Tibial nerve (tissue), 4 donors: ENCODE results near the gene CFAP221. TPM values are rescaled to one million over a fixed set of nuclear protein-coding genes. Genes with fewer than 3 reads are reported as not detected.
A peak's percentile ranks its signal among the peaks of the same experiment; 100 is the strongest.

Experiments
- DNase-seq, 2 donors: peaks; one replicate each; pipeline ENCODE4 v3.0.0-alpha.2; 2019; ENCODE audit warnings: low spot score in 2 of 2
- H3K27ac ChIP-seq, 4 donors: fragments of 200-600 bp; sonication (generic) in 3 of 4; one replicate each; pipeline ENCODE4 v1.5.1; 2017 to 2019; ENCODE audit warnings: mild to moderate bottlenecking in 1 of 4
- H3K27me3 ChIP-seq, 2 donors: fragments of 200-600 bp; sonication (generic) in 1 of 2; one replicate each; pipeline versions ENCODE4 v1.5.1 to v1.6.0; 2017 to 2019
- H3K36me3 ChIP-seq, 3 donors: fragments of 200-600 bp; sonication (generic); one replicate each; pipeline ENCODE4 v1.5.1; 2018 to 2019
- H3K4me1 ChIP-seq, 4 donors: fragments of 200-600 bp; sonication (generic) in 3 of 4; one replicate each; pipeline ENCODE4 v1.5.1; 2017 to 2019
- H3K4me3 ChIP-seq, 4 donors: fragments of 200-600 bp; sonication (generic) in 3 of 4; one replicate each; pipeline ENCODE4 v1.5.1; 2017 to 2019; ENCODE audit warnings: mild to moderate bottlenecking in 1 of 4, moderate library complexity in 1 of 4
- H3K9me3 ChIP-seq, 4 donors: fragments of 200-600 bp; sonication (generic) in 3 of 4; one replicate each; pipeline ENCODE4 v1.5.1; 2017 to 2019
- EP300 ChIP-seq, 2 donors: sonication (generic); formaldehyde crosslinking; IDR thresholded peaks; one replicate each; pipeline ENCODE4 v1.6.1; 2017; ENCODE audit warnings: antibody characterized with exemption in 2 of 2, mild to moderate bottlenecking in 1 of 2
- POLR2A ChIP-seq, 2 donors: fragments of 450-650 bp; IDR thresholded peaks; one replicate each; pipeline ENCODE4 v1.6.1; 2017; ENCODE audit warnings: antibody characterized with exemption in 2 of 2, mild to moderate bottlenecking in 2 of 2, moderate library complexity in 2 of 2
- WGBS, 2 donors: methylation state at CpG; one replicate each; pipeline ENCODE4 v1.1.5; 2018; 5-methylcytosine and 5-hydroxymethylcytosine counted together
- total RNA-seq, 4 donors: library from RNA; depleted of rRNA; stranded (reverse); fragments of >200 nt; gene quantifications; one replicate each; pipeline ENCODE4 v1.1.0, GENCODE V29; 2016
- TF ChIP-seq, protein P1 (sequence below), 5 experiments: fragments of 200-600 bp in 3 of 5; fragments of 450-650 bp in 2 of 5; sonication (generic) in 3 of 5; IDR thresholded peaks; one replicate each; pipeline ENCODE4 v1.5.1; 2016 to 2019; ENCODE audit warnings: antibody characterized with exemption in 5 of 5, mild to moderate bottlenecking in 3 of 5, moderate library complexity in 2 of 5

The CFAP221 gene
- total RNA-seq: 1 to 10 TPM in 1 of 4 donors, under 1 TPM in 2, not detected in 1; 0.30 to 1.7 (median 0.42) TPM

DNA sequence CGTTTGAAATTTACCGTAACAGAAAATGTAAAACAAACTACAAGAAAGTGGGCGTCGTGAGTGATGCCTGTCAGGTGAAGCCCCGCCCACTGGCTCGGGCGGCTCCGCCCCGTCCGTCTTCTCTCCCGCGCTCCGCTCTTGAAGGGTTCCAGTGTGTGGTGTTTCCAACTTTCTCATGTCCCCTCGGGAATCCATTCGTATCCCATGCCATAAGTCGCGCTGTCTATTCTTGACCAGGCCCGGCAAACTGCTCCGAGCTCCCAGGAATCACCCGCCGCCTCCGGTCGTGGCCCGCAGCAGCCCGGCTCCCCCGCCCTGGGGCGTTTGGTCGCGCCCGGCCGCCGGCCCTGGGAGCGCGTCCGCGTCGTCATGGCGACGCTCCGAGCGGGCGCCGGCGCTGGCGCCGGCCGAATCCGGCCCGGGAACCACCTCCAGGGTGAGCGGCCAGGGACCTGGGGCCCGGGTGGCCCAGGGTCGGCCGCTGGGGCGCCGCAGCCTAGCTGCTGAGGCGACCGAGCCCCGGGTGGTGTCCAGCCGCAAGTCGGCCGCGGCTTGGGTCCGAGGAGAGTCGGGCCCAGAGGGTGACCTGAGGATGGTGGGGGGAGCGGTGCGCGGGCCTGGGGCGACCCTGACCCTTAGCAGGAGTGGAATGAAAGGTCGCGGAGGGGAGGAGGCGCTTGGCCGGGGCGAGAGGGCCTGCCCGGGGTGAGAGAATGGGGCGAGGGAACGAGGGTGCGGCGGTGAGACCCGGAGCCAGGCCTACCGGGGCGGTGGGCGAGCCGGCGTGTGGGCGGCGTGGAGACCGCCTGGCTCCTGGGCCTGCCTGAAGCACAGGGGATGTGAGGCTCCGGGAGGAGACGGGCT, at the start of gene CFAP221:
Gene CFAP221 (plus strand): TSS at position 375 of the 864 bp plus-strand sequence. CDS start 1,683 bp downstream, outside the sequence.
- no peak for TF ChIP-seq EP300 (IDR thresholded peaks at IDR 0.05)
- TF ChIP-seq, protein P1, sequence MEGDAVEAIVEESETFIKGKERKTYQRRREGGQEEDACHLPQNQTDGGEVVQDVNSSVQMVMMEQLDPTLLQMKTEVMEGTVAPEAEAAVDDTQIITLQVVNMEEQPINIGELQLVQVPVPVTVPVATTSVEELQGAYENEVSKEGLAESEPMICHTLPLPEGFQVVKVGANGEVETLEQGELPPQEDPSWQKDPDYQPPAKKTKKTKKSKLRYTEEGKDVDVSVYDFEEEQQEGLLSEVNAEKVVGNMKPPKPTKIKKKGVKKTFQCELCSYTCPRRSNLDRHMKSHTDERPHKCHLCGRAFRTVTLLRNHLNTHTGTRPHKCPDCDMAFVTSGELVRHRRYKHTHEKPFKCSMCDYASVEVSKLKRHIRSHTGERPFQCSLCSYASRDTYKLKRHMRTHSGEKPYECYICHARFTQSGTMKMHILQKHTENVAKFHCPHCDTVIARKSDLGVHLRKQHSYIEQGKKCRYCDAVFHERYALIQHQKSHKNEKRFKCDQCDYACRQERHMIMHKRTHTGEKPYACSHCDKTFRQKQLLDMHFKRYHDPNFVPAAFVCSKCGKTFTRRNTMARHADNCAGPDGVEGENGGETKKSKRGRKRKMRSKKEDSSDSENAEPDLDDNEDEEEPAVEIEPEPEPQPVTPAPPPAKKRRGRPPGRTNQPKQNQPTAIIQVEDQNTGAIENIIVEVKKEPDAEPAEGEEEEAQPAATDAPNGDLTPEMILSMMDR (IDR thresholded peaks at IDR 0.05): peak in 1 of 5 experiments; percentile 23
- no peaks in the 10 kb centered on the region for H3K9me3 ChIP-seq
- no peaks in the 10 kb centered on the region for H3K36me3 ChIP-seq
- DNase-seq: peak in 1 of 2 donors; percentile 34
- WGBS, 2 donors: 4 to 6% methylated on average over 62 to 82 of the region's 89 CpGs
- peaks cover 0 to 38% of the 10 kb centered on the region in 2 donors for H3K27me3 ChIP-seq
- peak within 1 kb of the TSS in 1 of 4 donors; percentile 16 for H3K27ac ChIP-seq
- peak within 1 kb of the TSS; percentile 23 to 62 (median 42) for H3K4me3 ChIP-seq
- peaks cover 0 to 12% (median 2%) of the 10 kb centered on the region in 4 donors for H3K4me1 ChIP-seq

DNA sequence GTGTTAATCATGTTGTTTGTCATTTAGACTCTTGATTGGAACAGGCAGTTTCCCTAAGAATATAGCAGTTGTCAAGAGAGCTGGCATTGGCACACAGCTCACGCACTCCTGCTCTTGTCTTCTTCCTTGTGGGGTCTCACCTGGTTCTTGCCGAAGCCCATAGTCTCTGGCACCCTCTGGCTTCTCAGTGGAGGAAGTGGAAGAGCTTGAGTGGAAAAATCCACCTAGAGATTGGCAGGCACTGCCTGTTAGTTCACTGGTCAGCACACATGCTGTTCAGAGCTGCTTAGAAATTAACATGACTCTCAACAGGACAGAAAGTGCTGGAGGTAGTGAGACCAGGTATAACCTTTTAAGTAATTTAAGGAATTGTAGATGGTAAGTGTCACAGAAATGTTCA, 48.3 kb upstream of the CFAP221 start:
- 69 to 91% methylated on average over 2 of the region's 2 CpGs for WGBS, 2 donors
- Histone ChIP-seq H3K36me3 (no peaks in the 10 kb centered on the region), H3K9me3 (peaks cover 0 to 27% (median 0%) of the 10 kb centered on the region in 4 donors), H3K27me3 (peaks cover 0 to 7% of the 10 kb centered on the region in 2 donors), H3K27ac (no peak overlapping the region), H3K4me1 (no peaks in the 10 kb centered on the region), H3K4me3 (no peak overlapping the region)
- no peak for DNase-seq
- TF ChIP-seq POLR2A (IDR thresholded peaks at IDR 0.05): no peak
- TF ChIP-seq, protein P1 (IDR thresholded peaks at IDR 0.05): no peak
- TF ChIP-seq EP300 (IDR thresholded peaks at IDR 0.05): no peak

DNA sequence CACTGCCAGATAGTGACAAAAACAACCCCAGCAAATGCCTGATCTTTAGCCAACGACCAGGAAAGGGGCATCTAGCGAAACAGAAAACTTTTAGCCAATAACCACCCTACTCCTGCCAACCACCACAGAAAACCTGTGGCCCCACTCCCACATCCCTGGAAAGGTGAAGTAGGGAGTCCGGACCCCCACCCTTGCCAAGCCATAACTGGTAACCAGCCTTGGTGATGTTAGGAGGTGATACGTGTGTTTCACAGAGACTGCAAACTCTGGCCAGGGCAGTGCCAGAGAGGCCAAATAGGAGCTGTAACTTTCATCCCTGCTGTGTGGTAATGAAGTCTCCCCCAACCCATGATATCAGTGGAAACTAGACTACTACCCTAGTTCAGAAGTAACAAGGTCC, 47.6 kb upstream of the CFAP221 start:
- TF ChIP-seq EP300 (IDR thresholded peaks at IDR 0.05): no peak
- TF ChIP-seq, protein P1 (IDR thresholded peaks at IDR 0.05): no peak
- no peak for TF ChIP-seq POLR2A (IDR thresholded peaks at IDR 0.05)
- Histone ChIP-seq H3K36me3 (no peaks in the 10 kb centered on the region), H3K4me1 (no peaks in the 10 kb centered on the region), H3K4me3 (no peak overlapping the region), H3K9me3 (peaks cover 0 to 34% (median 0%) of the 10 kb centered on the region in 4 donors), H3K27me3 (peaks cover 0 to 7% of the 10 kb centered on the region in 2 donors), H3K27ac (no peak overlapping the region)
- WGBS, 2 donors: 69 to 77% methylated on average over 4 of the region's 4 CpGs
- no peak for DNase-seq

DNA sequence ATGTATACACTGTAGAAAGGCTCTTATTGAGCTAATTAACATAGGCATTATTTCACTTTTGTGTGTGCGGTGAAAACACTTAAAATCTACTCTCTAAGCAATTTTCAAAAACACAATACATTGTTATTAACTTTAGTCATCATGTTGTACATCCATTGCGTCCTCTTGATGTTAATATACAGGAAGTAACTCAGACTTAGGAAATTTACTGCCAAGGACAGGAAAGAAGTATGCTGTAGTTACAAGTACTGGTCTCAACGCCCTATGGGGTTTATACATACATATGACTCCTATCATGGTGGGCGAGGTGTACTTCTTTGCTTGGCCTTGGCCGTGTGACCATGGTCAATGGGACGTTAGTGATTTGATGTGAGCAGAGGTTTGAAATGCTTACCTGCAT, 35.5 kb upstream of the CFAP221 start:
- TF ChIP-seq EP300 (IDR thresholded peaks at IDR 0.05) (no peak), POLR2A (IDR thresholded peaks at IDR 0.05) (no peak)
- TF ChIP-seq, protein P1 (IDR thresholded peaks at IDR 0.05): no peak
- no peak overlapping the region for H3K4me3 ChIP-seq

DNA sequence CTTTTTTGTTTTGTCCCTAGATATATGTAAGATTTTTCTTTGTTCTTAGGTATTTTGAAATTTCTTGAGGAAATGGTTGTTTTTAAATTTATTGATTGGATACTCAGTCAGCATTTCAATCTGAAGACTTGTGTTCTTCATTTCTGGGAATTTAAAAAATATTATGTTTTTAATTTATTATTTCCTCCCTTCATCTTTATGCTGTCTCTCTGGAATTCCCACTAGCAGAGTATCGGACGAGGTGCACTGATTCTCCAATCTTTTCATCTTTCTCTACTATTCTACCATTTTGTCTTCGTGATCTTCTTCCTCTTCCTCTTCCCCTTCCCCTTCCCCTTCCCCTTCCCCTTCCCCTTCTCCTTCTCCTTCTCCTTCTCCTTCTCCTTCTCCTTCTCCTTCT, 32.3 kb upstream of the CFAP221 start:
- Histone ChIP-seq H3K9me3 (peaks cover 0 to 6% (median 0%) of the 10 kb centered on the region in 4 donors), H3K4me1 (no peaks in the 10 kb centered on the region), H3K27ac (no peak overlapping the region), H3K4me3 (no peak overlapping the region), H3K36me3 (no peaks in the 10 kb centered on the region), H3K27me3 (no peaks in the 10 kb centered on the region)
- no peak for TF ChIP-seq POLR2A (IDR thresholded peaks at IDR 0.05)
- TF ChIP-seq, protein P1 (IDR thresholded peaks at IDR 0.05): no peak
- no peak for TF ChIP-seq EP300 (IDR thresholded peaks at IDR 0.05)
- no peak for DNase-seq
- WGBS, 2 donors: 75 to 85% methylated on average over 3 of the region's 3 CpGs

More for the DNA sequence above, 35.5 kb upstream of the CFAP221 start:
- H3K9me3 ChIP-seq: peaks cover 0 to 8% (median 0%) of the 10 kb centered on the region in 4 donors
- no peak for DNase-seq
- 75 to 77% methylated on average over 6 of the region's 6 CpGs for WGBS, 2 donors
- H3K4me1 ChIP-seq: no peaks in the 10 kb centered on the region
- H3K36me3 ChIP-seq: no peaks in the 10 kb centered on the region
- H3K27ac ChIP-seq: no peak overlapping the region
- no peaks in the 10 kb centered on the region for H3K27me3 ChIP-seq
